HUES48 (cell line): ENCODE results near the gene PSMB5.

ENCODE experiments used
- H3K27ac ChIP-seq: one replicate; pipeline ENCODE4 v1.7.0; 2013; ENCODE audit warnings: low read depth, low read length, inconsistent platforms
- H3K27me3 ChIP-seq: 2 replicates; pipeline ENCODE4 v1.6.1; 2013; ENCODE audit warnings: mild to moderate bottlenecking, low read length; ENCODE audit not compliant: control insufficient read depth, insufficient read depth
- H3K36me3 ChIP-seq: 2 replicates; pipeline ENCODE4 v1.6.1; 2013; ENCODE audit warnings: low read length; ENCODE audit not compliant: control insufficient read depth, insufficient read depth
- H3K4me1 ChIP-seq: 2 replicates; pipeline ENCODE4 v1.6.1; 2013; ENCODE audit warnings: mild to moderate bottlenecking, low read length; ENCODE audit not compliant: control insufficient read depth, insufficient read depth
- H3K4me3 ChIP-seq: 2 replicates; pipeline ENCODE4 v1.5.1; 2013; ENCODE audit warnings: mild to moderate bottlenecking, low read depth, low read length
- H3K9ac ChIP-seq: 2 replicates; pipeline ENCODE4 v1.6.1; 2013; ENCODE audit warnings: mild to moderate bottlenecking, low read depth, low read length, moderate library complexity
- H3K9me3 ChIP-seq: 2 replicates; pipeline ENCODE4 v1.6.1; 2013; ENCODE audit warnings: low read length; ENCODE audit not compliant: control insufficient read depth, insufficient read depth

The PSMB5 gene

GRCh38 chr14:22976620-22977433, 57.9 kb downstream of the PSMB5 start:
- Histone ChIP-seq H3K27me3 (peaks cover 8% of the 10 kb centered on the region; the same call in 1 of the 2 replicates), H3K9me3 (no peaks in the 10 kb centered on the region), H3K9ac (peak overlapping the region; percentile 27), H3K4me3 (peak overlapping the region; percentile 2; the same call in 1 of the 2 replicates), H3K36me3 (peaks cover 61% of the 10 kb centered on the region), H3K4me1 (peaks cover 40% of the 10 kb centered on the region), H3K27ac (peak overlapping the region; percentile 92)
